HG02678 (cell line): ENCODE results near the gene TRIM44.
A peak's percentile ranks its signal among the peaks of the same experiment; 100 is the strongest.

Experiments used
- ATAC-seq: cut with Tn5 transposase; IDR thresholded peaks from one replicate; pipeline ENCODE4 v1.9.1; 2021; ENCODE audit warnings: mild to moderate bottlenecking, moderate library complexity; ENCODE audit not compliant: unreplicated experiment

TRIM44 gene, protein sequence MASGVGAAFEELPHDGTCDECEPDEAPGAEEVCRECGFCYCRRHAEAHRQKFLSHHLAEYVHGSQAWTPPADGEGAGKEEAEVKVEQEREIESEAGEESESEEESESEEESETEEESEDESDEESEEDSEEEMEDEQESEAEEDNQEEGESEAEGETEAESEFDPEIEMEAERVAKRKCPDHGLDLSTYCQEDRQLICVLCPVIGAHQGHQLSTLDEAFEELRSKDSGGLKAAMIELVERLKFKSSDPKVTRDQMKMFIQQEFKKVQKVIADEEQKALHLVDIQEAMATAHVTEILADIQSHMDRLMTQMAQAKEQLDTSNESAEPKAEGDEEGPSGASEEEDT

DNA sequence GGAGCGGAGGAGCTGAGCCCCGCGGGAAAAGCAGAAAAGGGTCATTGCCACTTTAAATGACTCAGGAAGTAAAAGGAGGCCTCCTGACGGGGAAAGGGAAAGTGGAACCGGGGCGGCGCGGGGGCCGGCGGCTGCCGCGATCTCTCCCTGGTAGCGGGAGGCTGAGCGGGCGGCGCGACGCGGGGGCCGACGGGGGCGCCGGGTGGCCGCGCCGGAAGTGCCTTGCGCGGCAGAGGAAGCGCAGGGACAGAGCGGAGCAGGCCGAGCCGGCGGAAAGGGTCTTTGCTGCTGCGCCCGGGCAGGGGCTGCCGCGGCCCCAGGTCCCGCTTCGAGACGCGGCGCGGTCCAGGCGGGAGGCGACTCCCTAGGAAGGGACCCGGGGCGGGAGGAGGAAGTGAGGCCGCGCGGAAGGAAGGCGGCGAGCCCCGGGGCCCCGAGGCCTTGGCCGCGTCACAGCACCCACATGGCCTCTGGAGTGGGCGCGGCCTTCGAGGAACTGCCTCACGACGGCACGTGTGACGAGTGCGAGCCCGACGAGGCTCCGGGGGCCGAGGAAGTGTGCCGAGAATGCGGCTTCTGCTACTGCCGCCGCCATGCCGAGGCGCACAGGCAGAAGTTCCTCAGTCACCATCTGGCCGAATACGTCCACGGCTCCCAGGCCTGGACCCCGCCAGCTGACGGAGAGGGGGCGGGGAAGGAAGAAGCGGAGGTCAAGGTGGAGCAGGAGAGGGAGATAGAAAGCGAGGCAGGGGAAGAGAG, at the start of gene TRIM44:
TRIM44 (plus strand) TSS at position 127 of the 759 bp plus-strand sequence; CDS start at position 464, 337 bp downstream.
- ATAC-seq: peak; percentile 92

DNA sequence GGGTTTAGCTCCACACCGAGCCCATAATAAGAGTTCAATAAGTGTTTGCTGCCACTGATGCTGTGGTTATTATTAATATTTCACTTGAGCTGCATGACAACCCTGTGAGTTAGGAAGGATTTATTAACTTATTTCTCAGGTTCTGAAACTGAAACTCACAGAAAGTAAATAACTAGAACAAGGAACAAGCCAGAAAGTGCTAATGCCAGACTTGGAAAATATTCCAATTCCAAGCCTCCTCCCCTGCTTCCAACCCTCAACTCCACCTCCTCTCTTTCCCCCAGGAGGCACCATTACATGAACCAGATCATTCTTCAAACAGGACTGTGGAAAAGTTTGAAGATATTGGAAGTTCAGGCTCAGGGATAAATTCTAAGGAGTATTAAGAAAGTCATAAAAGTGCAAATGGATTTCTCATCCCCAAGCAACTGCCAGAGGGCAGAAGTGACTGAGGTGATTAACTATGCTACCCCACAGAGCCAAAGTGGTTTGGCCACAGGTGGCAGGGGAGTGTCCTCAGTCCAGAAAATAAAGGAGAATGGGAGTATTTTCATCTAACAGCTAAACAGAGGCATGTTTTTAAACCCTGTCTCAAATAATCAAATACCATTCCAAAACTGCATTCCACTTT, 47.5 kb upstream of the TRIM44 start:
- no peak for ATAC-seq

DNA sequence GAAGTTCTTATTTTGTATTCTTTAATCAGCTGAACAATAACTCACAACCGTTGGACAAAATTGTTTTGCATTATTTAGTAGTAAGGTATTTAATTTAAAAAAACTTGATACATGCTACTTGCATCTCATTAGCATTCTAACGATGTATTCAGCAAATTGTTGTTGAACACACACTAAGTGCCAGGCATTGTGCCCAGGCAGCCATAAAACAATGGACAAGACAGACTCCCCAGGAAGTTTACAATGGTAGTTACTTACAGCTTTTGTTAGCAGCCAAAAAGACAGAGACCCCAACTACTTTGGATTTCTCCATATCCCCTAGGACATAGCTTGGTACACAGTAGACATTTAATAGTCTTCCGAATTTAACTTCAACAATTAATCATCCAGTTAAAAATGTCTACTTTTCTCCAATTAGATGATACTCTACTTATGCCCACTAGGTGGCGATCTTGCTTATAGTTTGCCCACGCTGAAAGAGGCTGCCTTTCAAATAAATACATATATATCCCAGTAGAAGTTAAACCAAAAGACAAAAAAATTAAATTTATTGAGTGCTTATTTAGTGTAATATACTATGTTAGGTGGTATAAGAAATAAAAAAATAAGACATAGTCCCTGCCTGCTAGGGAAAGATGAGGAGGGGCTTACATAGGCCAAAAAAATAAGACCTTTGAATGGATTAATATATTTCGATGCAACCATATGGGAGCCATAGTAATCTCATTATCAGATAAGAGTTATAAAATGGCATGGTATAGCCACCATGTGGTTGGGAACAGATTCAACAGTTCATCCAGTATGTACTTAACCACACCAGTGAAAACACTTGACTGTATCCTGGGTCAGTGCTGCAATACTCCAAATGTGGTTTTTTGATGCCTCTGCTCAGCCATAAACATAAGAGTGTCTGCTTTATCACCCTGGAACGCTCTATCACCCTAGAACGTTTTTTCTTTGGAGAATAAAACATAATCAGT, 46.4 kb upstream of the TRIM44 start:
- no peak for ATAC-seq

DNA sequence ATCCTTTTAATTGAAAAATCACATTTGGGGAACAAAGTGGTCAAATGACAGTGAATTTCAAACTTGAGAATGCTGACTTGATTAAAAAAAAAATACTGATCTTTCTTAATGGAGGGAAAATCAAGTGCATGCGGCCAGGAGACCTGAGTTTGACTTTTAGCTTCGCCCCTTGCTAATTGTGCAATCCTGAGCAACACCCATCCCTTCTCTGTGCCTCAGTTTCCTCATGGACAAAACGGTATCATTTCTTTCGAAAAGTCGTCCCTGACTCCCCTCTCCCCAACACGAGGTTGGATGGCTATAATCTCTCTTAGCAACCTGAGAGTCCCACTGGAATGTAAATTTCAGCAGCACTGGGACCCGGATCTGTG, 45.3 kb upstream of the TRIM44 start:
- no peak for ATAC-seq

DNA sequence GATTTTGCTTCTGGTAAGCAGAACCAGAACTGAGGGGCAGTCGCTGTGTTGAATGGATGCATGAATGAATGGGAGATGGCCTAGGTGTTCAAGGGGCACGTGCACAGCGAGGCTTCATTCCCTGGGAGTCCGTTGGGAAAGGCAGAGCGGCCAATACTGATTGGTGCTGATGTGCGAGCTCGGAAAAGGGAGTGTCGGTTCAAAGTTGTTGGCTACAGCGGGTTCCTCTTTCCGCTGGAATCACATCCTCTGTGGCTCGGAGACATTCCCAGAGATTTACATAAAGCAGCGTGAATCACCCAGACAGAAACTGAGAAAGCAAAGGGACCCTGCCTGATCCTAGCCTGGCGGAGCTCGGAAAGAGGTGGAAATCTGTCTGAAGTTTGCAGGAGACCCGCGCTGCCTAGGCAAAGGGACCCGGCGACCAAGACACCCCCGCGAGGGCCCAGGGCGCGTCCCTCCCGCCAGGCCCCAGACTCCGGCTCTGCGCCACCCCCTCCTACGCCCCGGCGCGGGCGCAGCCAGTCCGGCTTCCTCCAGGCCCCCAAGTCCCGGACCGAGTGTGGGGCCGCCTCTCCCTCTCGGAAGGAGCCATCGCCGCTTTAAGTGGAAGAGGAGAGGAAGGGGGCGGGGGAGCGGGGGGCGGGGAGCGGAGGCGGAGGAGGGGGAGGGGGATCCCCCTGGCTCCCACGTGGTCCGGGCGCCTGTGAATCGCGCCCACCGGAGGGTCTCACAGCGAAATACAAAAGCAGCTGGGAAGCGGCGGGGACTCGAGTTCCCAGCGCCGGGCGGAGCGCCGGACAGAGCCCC, 44.7 kb upstream of the TRIM44 start, which contains the start of gene FJX1:
FJX1 (plus strand) TSS at position 774 of the 810 bp plus-strand sequence. CDS start 177 bp downstream, outside the sequence.
- peak; percentile 38 for ATAC-seq

DNA sequence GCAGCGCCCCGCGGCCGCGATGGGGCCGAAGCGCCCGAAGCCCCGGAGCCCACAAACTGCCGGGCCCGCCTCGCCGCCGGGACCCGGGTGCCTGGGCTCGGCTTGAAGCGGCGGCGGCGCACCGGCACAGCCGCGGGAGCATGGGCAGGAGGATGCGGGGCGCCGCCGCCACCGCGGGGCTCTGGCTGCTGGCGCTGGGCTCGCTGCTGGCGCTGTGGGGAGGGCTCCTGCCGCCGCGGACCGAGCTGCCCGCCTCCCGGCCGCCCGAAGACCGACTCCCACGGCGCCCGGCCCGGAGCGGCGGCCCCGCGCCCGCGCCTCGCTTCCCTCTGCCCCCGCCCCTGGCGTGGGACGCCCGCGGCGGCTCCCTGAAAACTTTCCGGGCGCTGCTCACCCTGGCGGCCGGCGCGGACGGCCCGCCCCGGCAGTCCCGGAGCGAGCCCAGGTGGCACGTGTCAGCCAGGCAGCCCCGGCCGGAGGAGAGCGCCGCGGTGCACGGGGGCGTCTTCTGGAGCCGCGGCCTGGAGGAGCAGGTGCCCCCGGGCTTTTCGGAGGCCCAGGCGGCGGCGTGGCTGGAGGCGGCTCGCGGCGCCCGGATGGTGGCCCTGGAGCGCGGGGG, 44.0 kb upstream of the TRIM44 start:
- ATAC-seq: peak; percentile 50

DNA sequence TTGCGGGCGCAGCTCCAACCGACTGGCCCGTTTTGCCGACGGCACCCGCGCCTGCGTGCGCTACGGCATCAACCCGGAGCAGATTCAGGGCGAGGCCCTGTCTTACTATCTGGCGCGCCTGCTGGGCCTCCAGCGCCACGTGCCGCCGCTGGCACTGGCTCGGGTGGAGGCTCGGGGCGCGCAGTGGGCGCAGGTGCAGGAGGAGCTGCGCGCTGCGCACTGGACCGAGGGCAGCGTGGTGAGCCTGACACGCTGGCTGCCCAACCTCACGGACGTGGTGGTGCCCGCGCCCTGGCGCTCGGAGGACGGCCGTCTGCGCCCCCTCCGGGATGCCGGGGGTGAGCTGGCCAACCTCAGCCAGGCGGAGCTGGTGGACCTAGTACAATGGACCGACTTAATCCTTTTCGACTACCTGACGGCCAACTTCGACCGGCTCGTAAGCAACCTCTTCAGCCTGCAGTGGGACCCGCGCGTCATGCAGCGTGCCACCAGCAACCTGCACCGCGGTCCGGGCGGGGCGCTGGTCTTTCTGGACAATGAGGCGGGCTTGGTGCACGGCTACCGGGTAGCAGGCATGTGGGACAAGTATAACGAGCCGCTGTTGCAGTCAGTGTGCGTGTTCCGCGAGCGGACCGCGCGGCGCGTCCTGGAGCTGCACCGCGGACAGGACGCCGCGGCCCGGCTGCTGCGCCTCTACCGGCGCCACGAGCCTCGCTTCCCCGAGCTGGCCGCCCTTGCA, 43.3 kb upstream of the TRIM44 start:
- ATAC-seq: peak; percentile 23

DNA sequence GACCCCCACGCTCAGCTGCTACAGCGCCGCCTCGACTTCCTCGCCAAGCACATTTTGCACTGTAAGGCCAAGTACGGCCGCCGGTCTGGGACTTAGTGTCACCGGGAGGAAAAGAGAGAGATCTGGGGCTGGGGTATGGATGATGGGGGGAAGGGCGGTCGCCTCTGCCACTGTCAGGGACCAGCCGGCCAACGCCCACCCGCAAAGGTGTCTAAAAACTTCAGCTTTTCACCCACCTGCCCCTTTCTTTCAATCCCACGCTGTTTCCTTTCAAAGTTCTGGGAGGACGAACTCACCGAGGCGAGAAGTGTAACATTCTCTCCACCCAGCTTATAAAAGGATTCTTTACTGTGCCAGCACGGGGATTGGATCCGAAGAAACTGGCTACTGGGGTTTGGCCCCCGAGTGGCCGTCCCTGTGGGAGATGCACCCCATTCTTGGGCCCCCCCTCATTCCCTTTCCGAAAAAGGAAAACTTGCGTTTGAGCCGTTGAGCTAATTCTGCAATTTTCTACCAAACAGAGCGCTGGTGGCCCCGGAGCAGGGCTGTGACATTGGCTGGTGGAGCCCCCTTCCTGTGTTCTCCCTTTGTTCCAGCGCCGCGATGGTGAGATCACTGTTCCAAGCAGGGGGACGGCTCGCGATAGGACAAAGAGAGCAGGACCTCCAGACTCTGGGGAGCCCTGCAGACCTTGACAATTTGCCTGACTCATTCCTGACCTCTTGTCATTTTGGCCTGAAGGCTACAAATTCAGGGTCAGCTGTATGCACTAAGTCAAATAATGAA, 42.5 kb upstream of the TRIM44 start:
- ATAC-seq: no peak

DNA sequence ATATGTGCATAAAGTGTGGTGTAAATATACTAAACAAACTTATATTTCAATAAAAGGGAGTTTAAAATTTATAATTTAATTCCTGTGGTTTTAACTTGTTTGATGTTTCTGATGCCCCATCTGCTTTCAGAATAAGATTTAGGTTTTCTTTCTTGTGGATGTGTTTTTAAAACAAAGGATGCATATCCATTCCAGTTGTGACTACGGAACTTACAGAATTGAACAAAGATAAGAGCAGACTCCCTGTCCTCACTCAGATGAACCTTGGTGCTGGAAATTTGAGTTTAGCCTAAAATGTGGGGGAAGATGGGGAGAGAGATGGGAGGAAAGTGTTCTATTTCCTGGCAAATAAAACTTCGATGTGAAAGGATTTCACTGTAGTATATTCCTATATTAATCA, 41.8 kb upstream of the TRIM44 start:
- no peak for ATAC-seq

DNA sequence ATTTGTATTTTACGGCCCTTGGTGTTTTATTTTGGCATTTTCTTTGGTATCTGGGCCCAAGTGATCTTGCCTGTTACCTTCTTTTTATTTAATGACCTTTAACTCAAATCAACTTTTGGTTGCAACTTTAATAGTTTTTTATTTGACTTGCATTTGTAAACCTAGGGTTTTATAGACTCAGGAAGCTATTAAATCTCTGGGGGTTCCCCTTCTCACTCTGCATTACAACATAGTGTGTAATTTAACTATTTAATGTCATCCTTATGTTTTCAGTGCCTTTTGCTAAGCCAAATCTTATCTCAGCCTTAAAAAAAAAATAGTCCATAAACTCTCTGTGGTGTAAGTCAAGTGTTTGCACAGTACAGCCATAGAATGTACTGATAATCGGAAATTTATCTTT, 41.0 kb upstream of the TRIM44 start:
- ATAC-seq: no peak

DNA sequence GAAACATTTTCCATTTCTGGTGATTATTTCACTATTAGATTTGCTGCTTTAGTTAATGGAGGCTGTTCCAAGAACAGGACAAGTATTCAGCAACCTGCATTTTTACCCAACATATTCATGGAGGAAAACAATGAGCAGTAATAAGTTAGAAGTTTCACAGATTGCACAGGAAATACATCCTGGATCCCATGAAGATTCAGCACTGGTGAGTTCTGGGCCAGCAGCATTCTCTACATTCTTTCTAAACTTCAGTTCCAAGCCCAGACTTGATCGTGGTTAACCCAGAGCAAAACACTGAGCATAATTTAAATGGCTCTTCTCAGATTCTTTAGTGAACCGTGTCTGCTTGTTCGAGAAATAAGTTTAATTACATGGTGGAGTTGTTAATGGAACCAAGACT, 40.5 kb upstream of the TRIM44 start:
- ATAC-seq: no peak

DNA sequence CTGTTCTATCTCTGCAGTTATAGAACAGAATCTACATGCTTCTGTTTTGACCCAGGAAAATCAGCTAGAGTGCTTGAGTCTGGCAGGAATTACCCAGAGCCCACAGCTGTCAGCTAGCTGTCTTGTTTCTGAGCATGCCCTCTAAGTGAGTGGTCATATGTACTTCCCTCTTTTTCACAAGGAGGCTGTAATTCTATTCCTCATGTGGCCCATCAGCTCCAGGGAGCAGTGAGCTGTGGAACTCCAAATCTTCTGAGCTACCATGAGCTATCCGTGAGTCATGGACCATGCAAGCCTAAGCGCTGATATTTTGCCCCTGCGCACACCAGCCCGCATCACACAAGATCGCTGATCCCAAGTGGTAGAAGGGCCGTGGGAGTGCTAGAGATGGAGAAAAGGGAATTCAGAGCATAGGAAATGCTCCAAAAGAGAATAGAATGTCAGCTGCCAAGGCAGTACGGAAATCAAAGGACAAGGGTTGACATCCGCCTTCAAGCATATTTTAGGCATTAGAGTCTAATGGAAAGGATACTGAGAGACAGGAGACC, 38.9 kb upstream of the TRIM44 start:
- ATAC-seq: no peak

DNA sequence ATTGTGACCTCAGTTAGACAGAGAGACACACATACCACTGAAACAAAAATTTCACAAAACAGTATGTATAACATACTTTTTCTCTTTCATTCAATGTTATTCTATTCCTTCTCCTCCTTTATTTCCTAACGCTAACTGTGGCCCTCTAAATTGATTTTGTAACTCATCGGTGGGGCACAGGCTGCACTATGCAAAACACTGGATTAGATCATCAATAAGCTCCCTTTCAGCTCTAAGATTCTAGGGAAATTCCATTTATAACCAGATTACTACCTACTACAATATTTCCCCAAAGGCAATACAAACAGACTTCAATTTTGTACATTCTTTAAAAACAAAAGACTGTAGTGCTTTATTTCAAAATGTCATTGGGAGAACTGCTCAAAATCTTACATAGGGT, 38.3 kb upstream of the TRIM44 start:
- no peak for ATAC-seq

DNA sequence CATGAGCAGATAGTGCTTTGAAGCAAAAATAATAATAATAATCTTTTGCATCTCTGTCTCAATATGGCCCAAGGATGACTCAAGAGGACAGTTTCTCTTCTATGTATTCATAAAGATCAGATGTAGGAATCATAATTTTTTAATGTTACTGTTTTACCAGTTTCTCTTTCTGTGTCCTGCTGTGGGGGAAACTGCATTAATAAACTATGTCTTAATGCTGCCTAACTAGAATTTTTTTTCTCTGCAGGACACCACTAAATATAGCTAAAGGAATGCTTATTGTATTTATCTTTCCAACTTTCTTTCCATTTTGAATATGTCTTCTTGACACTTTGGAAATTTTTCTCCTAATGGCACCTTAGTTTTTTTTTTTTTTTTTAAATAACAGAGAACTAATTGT, 37.8 kb upstream of the TRIM44 start:
- ATAC-seq: no peak

DNA sequence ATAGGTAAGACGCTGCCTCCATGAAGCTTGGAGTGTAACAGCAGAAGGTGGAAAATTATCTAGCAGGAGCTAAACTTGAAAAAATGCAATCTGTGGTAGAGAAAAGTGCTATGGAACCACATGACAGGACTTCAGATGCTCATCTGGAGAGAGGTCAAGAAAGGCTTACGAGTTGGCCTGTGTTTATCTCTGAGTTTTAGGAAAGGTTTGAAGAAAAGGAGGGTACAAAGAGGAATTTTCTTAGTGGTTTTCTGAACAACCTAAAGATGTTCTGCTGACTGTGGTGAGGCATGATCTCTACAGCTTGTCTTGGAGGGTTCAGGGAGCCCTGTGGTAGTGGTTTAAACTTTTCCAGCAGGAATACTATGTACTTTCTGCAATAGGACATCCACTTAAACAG, 36.1 kb upstream of the TRIM44 start:
- no peak for ATAC-seq

DNA sequence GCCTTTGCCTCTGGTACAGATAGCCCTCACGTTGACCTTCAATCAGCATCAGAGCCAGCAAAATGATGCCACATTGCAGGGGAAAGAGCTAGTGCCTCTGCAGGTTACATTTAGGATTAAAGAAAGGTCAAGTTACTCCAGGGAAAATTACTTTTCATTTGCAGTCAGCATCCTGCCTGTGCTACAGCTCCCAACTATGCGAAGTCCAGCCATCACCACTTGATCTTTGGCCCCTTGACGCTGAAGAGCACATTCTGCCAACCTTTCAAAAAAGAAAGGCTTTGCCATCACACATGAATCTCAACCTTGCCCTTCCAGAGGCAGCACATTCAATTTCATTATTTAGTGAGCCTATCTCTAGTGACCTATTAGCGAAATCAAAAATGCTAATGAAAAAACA, 33.1 kb upstream of the TRIM44 start:
- no peak for ATAC-seq

DNA sequence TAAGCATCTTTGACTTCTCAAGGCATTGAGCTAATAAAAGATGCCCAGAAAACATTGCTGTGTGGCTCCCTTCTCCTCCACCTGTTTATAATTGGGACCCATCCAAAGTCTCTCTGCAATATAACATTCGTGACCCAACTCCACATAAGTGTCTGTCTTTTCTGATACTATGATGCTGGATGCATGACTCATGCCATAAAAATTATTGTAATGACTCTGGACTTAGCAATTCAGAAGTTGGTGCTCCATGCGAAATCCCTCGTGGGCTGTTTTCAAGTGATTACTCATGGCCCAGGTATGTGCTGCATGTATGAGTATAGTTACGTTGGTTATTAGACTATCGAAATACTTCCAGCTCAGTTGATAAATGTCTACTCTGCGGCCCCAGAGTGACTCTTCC, 32.7 kb upstream of the TRIM44 start:
- ATAC-seq: no peak

DNA sequence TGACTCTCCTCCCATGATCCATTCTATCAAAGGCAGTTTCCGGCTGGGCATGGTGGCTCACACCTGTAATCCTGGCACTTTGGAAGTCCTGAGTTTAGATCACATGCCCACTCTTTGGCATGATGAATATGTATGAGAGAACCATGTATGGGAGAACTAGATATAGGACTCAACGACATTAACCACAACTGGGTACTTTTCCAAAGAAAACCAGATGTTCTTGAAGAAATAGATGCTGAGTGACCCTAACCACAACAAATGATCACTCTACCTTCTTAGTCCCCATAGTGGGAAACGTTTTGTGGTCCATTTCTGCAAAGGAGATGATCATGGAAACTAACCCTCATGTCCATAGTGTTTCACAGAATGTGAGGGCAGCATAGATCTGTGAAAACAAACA, 30.7 kb upstream of the TRIM44 start:
- ATAC-seq: no peak
